GM12801 (cell line): Measurements from ENCODE around the gene ZHX3.

ENCODE experiments used
- TF ChIP-seq, protein P1 (sequence below): IDR thresholded peaks from one replicate; pipeline ENCODE4 v1.5.1; 2011; ENCODE audit warnings: control low read depth; ENCODE audit not compliant: insufficient read length; ENCODE audit errors: extremely low read depth

ZHX3 gene

DNA sequence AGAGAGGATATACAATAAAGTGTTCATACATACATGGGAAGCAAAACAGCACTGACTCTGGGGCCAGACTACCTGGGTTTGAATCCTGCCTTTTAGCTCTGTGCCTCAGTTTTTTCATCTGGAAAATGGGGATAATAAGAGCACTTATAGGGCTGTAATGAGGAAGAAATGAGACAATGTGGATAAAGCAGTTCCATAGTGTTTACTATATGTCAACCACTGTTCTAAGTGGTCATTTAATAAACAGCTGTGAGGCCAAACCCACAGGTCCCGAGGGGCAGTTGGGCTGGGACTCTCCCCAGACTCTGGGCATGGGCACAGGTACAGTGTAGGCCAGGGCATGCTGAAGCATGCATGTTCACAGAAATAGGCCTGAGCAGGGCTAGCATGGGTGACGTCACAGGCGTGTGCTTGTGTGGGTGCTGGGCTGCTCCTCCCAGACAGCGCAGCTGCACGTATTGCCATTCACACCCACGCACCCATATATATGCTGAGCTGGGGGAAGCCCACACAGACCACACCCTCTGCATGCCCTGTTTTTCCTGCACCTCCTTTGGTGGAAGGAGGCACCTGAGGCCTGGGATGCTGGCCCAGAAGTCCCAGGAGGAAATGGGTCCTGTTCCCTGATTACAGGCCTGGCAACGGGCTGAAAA lies 183.7 kb downstream of the ZHX3 start:
- TF ChIP-seq, protein P1, sequence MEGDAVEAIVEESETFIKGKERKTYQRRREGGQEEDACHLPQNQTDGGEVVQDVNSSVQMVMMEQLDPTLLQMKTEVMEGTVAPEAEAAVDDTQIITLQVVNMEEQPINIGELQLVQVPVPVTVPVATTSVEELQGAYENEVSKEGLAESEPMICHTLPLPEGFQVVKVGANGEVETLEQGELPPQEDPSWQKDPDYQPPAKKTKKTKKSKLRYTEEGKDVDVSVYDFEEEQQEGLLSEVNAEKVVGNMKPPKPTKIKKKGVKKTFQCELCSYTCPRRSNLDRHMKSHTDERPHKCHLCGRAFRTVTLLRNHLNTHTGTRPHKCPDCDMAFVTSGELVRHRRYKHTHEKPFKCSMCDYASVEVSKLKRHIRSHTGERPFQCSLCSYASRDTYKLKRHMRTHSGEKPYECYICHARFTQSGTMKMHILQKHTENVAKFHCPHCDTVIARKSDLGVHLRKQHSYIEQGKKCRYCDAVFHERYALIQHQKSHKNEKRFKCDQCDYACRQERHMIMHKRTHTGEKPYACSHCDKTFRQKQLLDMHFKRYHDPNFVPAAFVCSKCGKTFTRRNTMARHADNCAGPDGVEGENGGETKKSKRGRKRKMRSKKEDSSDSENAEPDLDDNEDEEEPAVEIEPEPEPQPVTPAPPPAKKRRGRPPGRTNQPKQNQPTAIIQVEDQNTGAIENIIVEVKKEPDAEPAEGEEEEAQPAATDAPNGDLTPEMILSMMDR = no peak

DNA sequence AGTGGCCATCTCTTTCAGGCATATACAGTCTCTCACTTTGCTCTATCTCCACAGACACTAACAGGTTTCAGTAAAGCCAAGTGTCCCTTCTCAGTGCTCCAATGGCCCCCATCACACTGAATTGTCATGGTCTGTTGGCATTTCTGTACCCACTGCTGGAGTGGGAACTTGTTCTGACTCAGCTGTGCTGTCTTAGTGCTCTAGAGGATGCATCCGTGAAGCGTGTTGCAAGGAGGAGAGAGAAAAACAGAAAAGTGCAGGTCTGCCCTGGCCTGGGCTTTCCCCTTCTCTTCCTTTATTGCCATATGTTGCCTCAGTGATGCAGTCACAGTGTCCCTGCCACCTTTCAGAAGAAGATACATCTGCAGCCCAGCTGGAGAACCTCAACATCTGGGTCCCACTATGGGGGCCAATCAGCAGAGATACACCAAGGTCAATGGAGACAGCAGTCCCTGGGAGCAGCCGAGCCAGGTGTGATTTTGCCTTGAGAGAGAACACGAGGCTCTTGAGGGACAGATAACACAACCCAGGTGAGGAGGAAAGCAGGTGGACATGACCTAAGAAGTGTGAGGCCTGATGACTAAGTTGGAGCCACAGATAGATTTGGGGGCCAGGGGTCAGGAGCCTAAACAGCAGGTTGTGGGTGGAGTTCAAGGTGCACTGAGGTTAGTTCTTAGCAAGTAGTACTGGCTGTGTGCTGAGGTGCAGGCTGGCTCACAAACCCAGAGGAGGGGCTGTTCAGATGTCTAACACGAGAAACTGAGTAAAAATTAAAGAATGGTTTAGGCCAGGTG lies 185.7 kb downstream of the ZHX3 start:
- TF ChIP-seq, protein P1 = no peak
